ENCODE measurements around the gene CLCA1. TPM values are rescaled to one million over a fixed set of nuclear protein-coding genes. Genes with fewer than 3 reads are reported as not detected.

CLCA1 gene
- total RNA-seq, 1 experiment from 2014 or later = not detected

DNA sequence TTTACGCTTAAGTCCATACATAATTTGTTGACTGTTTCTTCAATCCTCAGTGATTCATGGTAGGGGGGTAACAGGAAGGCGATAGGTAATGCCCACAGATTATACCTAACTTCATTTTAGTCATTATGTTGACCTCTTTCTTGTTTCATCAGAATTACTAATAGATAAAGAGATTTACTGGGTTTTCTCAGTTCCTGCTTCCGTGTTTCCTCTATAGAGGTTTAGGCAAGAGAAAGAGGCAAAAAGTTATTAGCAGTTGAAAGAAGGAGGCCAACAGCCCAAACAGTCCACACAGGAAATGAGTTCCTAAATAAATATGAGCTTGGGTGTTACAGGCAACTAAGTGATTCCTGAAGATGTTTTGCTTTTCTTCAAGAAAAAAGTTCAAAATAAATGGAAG, 17.9 kb upstream of the CLCA1 start:
- ChIA-PET CTCF (no interaction called here), POLR2A (ENCODE audit: low non-redundant PET) (no interaction called here)
- Histone ChIP-seq H3K27ac (ENCODE audit: low read depth, low read length, poor library complexity, severe bottlenecking) (no peak overlapping the region), H3K9me3 (ENCODE audit: low read depth, low read length, poor library complexity, severe bottlenecking) (no peaks in the 10 kb centered on the region), H3K27me3 (replicated peaks; ENCODE audit: insufficient read depth, low read depth, low read length, poor library complexity) (no peaks in the 10 kb centered on the region), H3K4me3 (ENCODE audit: low read depth, low read length, poor library complexity, severe bottlenecking) (no peak overlapping the region), H3K36me3 (ENCODE audit: insufficient read depth, low read length, poor library complexity, severe bottlenecking) (no peaks in the 10 kb centered on the region), H3K4me1 (ENCODE audit: insufficient read depth, low read length, poor library complexity, severe bottlenecking) (no peaks in the 10 kb centered on the region)
- BruUV-seq (replicated peaks) = no TSS peak
- DNase-seq (ENCODE audit: low spot score) = no peak
- intact Hi-C loops (cut with micrococcal nuclease; ENCODE audit: unreplicated experiment) = no loop called here
- TF ChIP-seq EZH2 (IDR thresholded peaks at IDR 0.05; ENCODE audit: borderline replicate concordance, low read depth, low read length, poor library complexity, severe bottlenecking) = no peak
- no peak for TF ChIP-seq CTCF (conservative IDR thresholded peaks at IDR 0.05; ENCODE audit: low read depth, low read length)

- TF ChIP-seq CTCF (conservative IDR thresholded peaks at IDR 0.05; ENCODE audit: low read depth, low read length) (no peak), EZH2 (IDR thresholded peaks at IDR 0.05; ENCODE audit: borderline replicate concordance, low read depth, low read length, poor library complexity, severe bottlenecking) (no peak)
- ChIA-PET POLR2A (ENCODE audit: low non-redundant PET) (interaction anchor here (0.7 kb wide), 1 partner anchor 60 kb away, joined by 5 read pairs; no protein-coding TSS in a partner anchor), CTCF (no interaction called here)
- H3K9me3 ChIP-seq (ENCODE audit: low read depth, low read length, poor library complexity, severe bottlenecking) = no peaks in the 10 kb centered on the region
- intact Hi-C loops (cut with micrococcal nuclease; ENCODE audit: unreplicated experiment) = no loop called here
- no TSS peak for BruUV-seq (replicated peaks)
- H3K4me3 ChIP-seq (ENCODE audit: low read depth, low read length, poor library complexity, severe bottlenecking) = no peak overlapping the region
- H3K4me1 ChIP-seq (ENCODE audit: insufficient read depth, low read length, poor library complexity, severe bottlenecking) = no peaks in the 10 kb centered on the region
- no peaks in the 10 kb centered on the region for H3K27me3 ChIP-seq (replicated peaks; ENCODE audit: insufficient read depth, low read depth, low read length, poor library complexity)
- no peaks in the 10 kb centered on the region for H3K36me3 ChIP-seq (ENCODE audit: insufficient read depth, low read length, poor library complexity, severe bottlenecking)
- no peak for DNase-seq (ENCODE audit: low spot score)
- no peak overlapping the region for H3K27ac ChIP-seq (ENCODE audit: low read depth, low read length, poor library complexity, severe bottlenecking)
Observed at GRCh38 chr1:86453664-86454063, 15.1 kb upstream of the CLCA1 start.

DNA sequence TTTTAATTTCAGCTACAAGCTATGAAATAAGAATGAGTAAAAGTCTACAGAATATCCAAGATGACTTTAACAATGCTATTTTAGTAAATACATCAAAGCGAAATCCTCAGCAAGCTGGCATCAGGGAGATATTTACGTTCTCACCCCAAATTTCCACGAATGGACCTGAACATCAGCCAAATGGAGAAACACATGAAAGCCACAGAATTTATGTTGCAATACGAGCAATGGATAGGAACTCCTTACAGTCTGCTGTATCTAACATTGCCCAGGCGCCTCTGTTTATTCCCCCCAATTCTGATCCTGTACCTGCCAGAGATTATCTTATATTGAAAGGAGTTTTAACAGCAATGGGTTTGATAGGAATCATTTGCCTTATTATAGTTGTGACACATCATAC, 13.7 kb upstream of the CLCA1 start:
- no peak for TF ChIP-seq CTCF (conservative IDR thresholded peaks at IDR 0.05; ENCODE audit: low read depth, low read length)
- no peak overlapping the region for H3K27ac ChIP-seq (ENCODE audit: low read depth, low read length, poor library complexity, severe bottlenecking)
- POLR2A ChIA-PET (ENCODE audit: low non-redundant PET) = no interaction called here
- no TSS peak for BruUV-seq (replicated peaks)
- H3K4me3 ChIP-seq (ENCODE audit: low read depth, low read length, poor library complexity, severe bottlenecking) = no peak overlapping the region
- H3K27me3 ChIP-seq (replicated peaks; ENCODE audit: insufficient read depth, low read depth, low read length, poor library complexity) = no peaks in the 10 kb centered on the region
- no peaks in the 10 kb centered on the region for H3K9me3 ChIP-seq (ENCODE audit: low read depth, low read length, poor library complexity, severe bottlenecking)
- intact Hi-C loops (cut with micrococcal nuclease; ENCODE audit: unreplicated experiment) = no loop called here
- DNase-seq (ENCODE audit: low spot score) = no peak
- no peaks in the 10 kb centered on the region for H3K36me3 ChIP-seq (ENCODE audit: insufficient read depth, low read length, poor library complexity, severe bottlenecking)
- CTCF ChIA-PET = no interaction called here
- H3K4me1 ChIP-seq (ENCODE audit: insufficient read depth, low read length, poor library complexity, severe bottlenecking) = no peaks in the 10 kb centered on the region
